Measurements from ENCODE around the gene KRTAP27-1. TPM values are rescaled to one million over a fixed set of nuclear protein-coding genes. Genes with fewer than 3 reads are reported as not detected.

Gene KRTAP27-1
- total RNA-seq: not detected in 2 replicates

GRCh38 chr21:30337276-30337744 lies at the start of gene KRTAP27-1:
TSS of gene KRTAP27-1 (minus strand) at chr21:30337694. CDS start at chr21:30337668, 26 bp downstream.

GRCh38 chr21:30372139-30372770 lies 34.8 kb upstream of the KRTAP27-1 start, which contains the start of gene KRTAP13-2:
TSS of gene KRTAP13-2 (minus strand) at chr21:30372271. CDS start at chr21:30372213, 58 bp downstream.

GRCh38 chr21:30348506-30348905 lies 11.0 kb upstream of the KRTAP27-1 start, which contains the start of gene KRTAP23-1:
TSS of gene KRTAP23-1 (minus strand) at chr21:30348606. CDS start at chr21:30348606, 0 bp downstream.

GRCh38 chr21:30320215-30320614 lies 17.3 kb downstream of the KRTAP27-1 start, which contains the start of gene KRTAP26-1:
TSS of gene KRTAP26-1 (minus strand) at chr21:30320315. CDS start at chr21:30320035, 280 bp downstream.

GRCh38 chr21:30289215-30289614 lies 48.3 kb downstream of the KRTAP27-1 start, which contains the start of gene KRTAP25-1:
TSS of gene KRTAP25-1 (minus strand) at chr21:30289514. CDS start at chr21:30289490, 24 bp downstream.

Other genes starting within 250 kb of the KRTAP27-1 start
- gene CLDN17, start 170.9 kb downstream of the KRTAP27-1 start, total RNA-seq: not detected in 2 replicates
- gene CLDN8, start 121.6 kb downstream of the KRTAP27-1 start, total RNA-seq: not detected in 2 replicates
- not detected in 2 replicates for gene KRTAP24-1, start 54.7 kb downstream of the KRTAP27-1 start, total RNA-seq
- gene KRTAP25-1, start 48.2 kb downstream of the KRTAP27-1 start, total RNA-seq: not detected in 2 replicates
- gene KRTAP26-1, start 17.4 kb downstream of the KRTAP27-1 start, total RNA-seq: not detected in 2 replicates
- gene KRTAP23-1, start 10.9 kb upstream of the KRTAP27-1 start, total RNA-seq: not detected in 2 replicates
- gene KRTAP13-2, start 34.6 kb upstream of the KRTAP27-1 start, total RNA-seq: not detected in 2 replicates
- gene KRTAP13-1, start 58.3 kb upstream of the KRTAP27-1 start, total RNA-seq: not detected in 2 replicates
- not detected in 2 replicates for gene KRTAP13-3, start 88.2 kb upstream of the KRTAP27-1 start, total RNA-seq
- not detected in 2 replicates for gene KRTAP13-4, start 92.5 kb upstream of the KRTAP27-1 start, total RNA-seq
- not detected in 2 replicates for gene KRTAP15-1, start 102.6 kb upstream of the KRTAP27-1 start, total RNA-seq
- not detected in 2 replicates for gene KRTAP19-1, start 142.7 kb upstream of the KRTAP27-1 start, total RNA-seq
- gene KRTAP19-2, start 149.7 kb upstream of the KRTAP27-1 start, total RNA-seq: not detected in 2 replicates
- not detected in 2 replicates for gene KRTAP19-3, start 154.3 kb upstream of the KRTAP27-1 start, total RNA-seq
- gene KRTAP19-4, start 159.5 kb upstream of the KRTAP27-1 start, total RNA-seq: not detected in 2 replicates
- not detected in 2 replicates for gene KRTAP19-5, start 164.4 kb upstream of the KRTAP27-1 start, total RNA-seq
- not detected in 2 replicates for gene KRTAP19-6, start 204.2 kb upstream of the KRTAP27-1 start, total RNA-seq
- not detected in 2 replicates for gene KRTAP19-7, start 223.6 kb upstream of the KRTAP27-1 start, total RNA-seq

All from bladder microvascular endothelial cell (primary cell).